HTR-8/SVneo (cell line): ENCODE measurements around the gene CDHR2.

Experiments
- DNase-seq: peaks from one replicate; pipeline ENCODE4 v3.0.0; 2011; ENCODE audit warnings: low spot score, mixed read lengths; ENCODE audit not compliant: insufficient read length
- FAIRE-seq: peaks from 2 replicates; lab custom pipeline; 2011; peaks lifted over from hg19 to GRCh38; lab: Jason Lieb, UNC

The CDHR2 gene

DNA sequence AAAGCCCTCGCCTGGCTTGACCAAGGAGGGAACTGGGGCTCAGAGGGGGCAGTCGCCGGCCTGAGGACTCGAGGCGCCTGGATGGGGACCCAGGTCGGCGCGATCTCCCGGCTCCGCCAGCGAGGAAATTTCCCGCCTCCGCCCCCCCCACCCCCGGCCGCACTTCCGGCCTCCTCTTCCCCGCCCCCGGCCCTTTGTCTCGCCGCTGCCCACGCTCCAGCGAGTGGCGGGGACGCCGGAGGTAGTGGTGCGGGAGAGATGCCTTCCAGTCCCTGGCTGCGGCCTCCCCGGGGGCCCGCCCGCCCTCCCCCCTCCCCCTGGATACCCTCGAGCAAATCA is 61.3 kb downstream of the CDHR2 start:
- FAIRE-seq (no peak), DNase-seq (no peak)

DNA sequence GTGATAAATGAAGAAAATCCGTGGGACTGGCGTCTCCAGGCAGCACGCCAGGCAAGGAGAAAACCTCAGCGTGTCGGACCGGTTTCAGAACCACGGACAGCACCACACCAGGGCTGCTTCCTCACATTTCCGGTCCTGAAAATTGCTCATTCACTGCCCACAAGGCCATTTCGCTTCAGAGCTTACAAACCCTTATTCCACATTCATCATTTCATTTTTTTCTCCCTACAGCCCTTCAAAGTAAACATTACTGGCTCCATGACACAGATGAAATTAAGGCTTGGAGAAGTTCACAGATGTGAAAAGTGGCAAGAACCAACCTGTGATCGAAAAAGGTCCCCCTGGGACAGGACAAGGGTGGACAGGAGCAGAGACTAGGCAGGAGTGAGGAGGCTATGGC is 62.3 kb downstream of the CDHR2 start:
- FAIRE-seq (no peak), DNase-seq (peak; percentile 69)

DNA sequence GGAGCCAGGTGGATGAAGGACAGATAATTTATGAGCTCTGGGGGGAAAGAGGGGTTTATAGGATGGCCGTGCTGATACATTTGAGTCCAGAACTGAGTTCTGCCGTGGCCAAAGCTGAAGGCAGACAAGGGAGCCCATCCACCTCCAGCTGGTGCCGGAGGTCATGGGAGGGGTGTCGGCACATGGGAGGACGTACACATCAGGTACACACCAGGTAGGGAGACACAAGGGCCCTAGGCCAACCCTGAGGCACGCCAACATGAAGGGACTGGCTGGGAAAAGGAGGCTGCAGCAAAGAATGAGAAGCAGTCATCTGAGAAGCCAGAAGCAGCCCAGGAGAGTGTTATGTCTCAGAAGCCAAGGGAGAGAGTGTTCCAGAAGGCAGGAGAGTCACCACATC is 62.9 kb downstream of the CDHR2 start:
- DNase-seq = no peak
- no peak for FAIRE-seq

DNA sequence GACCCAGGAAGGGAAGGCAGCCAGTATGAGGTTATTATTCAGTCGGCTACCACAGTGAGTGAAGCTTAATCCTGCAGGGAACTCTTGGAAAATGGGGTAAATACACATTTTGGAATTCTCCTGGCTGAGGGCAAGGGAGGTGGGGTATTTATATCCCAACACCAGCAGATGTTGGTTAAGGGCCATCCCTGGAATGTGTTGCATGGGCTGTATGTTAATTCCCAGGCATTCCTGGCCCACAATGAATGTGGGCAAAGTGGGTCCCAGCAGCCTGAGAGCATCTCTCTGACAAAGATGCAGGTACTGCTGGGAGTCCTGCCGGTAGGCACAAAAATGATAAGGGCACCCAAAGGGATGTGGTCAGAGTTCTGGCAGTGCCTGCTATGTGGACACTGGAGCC is 63.7 kb downstream of the CDHR2 start:
- DNase-seq (no peak), FAIRE-seq (no peak)

DNA sequence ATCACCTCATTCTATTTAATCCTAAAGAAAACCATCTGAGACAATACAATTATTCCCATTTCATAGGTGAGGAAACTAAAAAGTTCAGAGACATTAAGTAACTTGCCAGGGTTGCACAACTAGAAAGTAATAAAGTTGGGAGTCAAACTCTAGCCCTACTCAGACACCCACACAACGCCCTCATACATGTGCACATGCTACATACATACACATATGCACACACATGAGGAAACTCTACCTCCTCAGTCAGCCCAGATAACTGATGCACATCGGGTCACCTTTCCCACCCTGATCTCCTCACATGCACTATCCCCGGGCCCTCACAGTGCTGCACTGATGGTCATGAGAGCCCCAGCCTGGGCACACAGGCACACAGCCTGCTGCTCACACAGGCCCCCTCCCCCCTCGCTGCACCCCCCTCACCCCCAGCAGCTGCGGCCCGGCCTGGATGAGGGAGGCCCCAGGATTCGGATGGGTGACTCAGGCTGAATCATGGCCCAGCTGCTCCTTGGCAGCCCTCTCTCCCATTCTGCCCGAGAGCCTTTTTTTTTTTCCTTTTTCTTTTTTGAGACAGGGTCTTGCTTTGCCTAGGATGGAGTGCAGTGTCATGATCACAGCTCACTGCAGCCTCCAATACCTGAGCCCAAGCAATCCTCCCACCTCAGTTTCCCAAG is 65.8 kb downstream of the CDHR2 start:
- FAIRE-seq (no peak), DNase-seq (no peak)

DNA sequence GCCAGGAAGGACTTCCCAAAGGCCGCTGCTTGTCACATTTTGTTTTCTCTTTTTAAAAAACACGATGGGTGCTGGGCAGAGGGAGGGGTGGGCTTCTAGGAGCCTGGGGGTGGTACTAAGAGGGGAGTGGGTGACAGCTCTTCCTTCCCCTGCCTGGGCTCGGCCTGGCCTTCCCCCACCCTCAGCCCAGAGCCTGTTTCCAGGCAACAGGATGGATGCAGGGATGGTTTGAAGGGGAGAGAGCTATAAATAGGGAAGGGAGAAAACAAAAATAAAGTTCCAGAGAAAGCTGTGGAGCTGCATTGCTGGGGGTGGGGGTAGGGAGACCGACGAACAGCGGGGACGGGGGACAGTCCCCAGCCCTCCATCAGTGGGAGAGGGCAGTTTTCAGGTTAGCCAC is 67.4 kb downstream of the CDHR2 start:
- DNase-seq (no peak), FAIRE-seq (no peak)

DNA sequence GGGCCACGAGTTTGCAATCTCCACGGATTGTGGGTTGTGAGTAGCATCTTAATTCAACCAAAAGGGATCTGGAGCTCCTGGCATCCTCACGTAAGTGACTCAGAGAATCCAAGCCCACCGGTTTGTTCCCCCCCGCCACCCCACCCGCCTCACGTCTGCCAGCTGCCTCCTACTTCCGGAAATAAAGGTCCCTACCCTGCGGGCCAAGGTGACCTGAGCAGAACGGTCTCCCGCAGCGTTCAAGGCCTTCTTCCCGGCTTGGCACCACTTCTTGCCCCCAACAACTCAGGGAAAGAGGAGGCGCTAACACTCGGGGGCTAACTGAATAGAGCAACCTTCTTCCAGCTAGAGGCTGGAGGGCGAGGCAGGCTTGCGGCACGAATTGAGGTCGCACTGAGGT is 69.6 kb downstream of the CDHR2 start:
- DNase-seq (no peak), FAIRE-seq (no peak)

- DNase-seq = no peak
These were observed 70.0 kb downstream of the CDHR2 start for GRCh38 chr5:176619203-176619568.

DNA sequence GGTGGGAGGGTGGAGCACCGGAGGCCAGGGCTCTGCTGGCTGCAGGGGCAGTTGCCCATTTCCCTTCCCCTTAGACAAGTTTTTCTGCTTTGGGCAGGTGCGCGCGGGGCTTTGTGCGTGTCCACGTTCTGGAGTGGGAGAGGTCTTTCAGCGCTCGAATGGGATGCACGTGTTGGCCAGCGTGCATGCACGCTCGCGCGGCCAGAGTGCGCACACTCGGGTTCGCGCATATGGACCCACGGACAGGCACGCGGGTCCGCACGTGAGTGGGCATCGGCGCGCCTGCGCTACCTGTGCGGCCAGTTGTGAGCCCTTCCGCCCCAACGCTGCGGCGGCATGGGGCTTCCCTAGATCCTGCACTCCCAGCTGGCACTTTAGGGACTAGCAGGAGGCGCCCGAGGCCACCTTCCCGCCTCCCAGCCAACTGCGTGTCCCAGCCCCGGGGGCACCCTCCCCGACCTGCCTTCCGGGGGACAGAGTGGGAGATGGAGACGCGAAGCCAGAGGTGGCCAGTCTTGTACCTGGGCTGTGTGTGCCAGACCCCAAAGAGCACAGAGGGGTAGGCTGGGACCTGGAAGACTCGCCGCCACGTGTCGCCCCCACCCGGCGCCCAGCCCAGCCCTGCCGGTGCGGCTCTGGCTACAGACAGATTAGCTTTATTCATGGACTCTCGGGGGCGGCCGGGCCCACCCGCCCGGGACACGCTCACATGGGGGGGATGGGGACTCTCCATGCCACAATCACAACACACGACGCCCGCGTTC is 70.6 kb downstream of the CDHR2 start:
- DNase-seq = no peak
- FAIRE-seq = no peak

More at GRCh38 chr5:176619203-176619568, 70.0 kb downstream of the CDHR2 start:
- no peak for FAIRE-seq

DNA sequence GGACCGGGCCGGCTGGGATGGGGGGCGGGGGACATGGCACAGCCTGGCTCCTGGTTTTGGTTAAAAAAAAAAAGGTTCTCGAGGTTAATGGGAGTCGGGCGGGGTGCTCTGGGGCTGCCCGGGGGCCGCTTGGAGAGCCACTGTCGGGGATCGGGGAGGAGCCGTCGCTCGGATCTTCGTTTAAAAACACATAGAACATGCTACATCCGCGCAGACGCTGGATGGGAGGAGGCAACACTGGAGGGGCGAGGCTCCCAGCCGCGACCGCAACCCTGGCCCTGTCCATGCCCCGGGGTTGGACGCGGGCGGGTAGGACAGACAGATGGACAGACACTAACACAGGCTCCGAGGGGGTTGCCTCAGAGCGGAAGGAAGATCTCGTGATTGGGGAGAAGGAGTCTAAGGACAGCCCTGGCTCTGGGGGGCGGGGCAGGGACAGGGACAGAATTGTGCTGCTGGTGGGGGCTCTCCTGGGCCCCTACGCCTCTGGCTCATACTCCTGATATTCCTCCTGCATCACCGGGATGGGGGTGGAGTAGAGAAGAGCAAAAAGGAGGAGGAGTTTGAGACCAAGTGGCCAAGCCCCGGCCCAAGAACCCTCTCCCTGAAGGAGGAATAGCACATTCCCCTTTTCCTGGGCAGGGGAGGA is 71.3 kb downstream of the CDHR2 start:
- DNase-seq = no peak
- FAIRE-seq = no peak

DNA sequence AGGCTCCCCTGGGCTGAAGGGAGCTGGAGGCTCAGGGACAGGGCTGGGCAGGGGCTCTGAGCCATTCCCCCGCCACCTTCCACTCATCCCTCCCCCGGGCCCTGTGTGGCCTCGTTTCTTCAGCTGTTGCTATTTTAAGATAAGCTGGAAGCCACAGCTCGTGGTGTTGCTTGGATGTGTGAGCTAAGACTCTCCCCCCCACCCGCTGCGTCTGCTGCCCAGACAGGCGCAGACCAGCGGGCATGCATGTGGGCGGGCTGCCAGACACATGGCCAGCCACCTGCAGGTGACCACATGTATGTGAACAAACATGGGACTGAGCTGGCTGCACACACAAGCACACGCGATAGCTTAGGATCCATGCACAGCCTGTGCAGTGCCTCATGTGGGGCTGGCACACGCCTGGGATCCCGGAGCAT is 72.5 kb downstream of the CDHR2 start:
- DNase-seq = no peak

DNA sequence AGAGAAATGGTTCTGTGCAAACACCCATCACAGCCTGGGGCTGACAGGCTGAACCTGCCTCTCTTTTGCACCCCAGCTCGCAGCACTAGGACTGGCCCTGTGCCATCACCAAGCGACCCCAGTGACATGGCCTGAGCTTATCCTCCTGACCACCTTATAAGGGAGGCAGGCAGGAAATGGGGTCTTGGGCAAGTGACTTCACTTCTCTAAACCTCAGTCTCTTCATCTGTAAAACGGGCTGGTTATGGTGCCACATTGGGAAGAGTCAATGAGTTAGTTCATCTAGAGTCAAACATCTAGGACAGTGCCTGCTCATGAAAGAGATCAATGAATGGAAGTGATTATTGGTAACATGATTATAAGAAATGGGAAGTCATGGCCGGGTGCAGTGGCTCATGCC is 75.0 kb downstream of the CDHR2 start:
- DNase-seq (no peak), FAIRE-seq (no peak)

More for the DNA sequence above, 72.5 kb downstream of the CDHR2 start:
- no peak for FAIRE-seq

- DNase-seq = no peak
- no peak for FAIRE-seq
These were observed 75.8 kb downstream of the CDHR2 start for GRCh38 chr5:176624938-176625337.

DNA sequence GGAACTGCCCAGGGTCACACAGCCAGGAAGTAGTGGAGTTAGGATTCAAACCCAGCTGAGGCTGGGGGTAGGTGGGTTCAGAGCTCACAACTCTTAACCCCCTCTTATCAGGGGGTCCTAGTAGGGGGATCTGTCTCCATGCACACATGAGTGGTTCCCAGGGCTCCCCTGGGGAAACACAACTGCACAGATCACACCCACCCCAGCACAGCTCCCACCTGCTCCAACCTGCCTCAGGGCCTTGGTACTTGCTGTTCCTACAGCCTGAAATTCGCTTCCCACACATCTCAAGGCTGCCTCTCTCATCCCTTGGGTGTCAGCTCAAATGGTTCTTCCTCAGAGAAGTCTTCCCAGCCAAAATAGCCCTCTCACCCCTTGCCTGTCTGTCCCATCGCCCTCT is 76.4 kb downstream of the CDHR2 start:
- FAIRE-seq = no peak
- DNase-seq = no peak

GRCh38 chr5:176625966-176626875 is 77.1 kb downstream of the CDHR2 start:
- DNase-seq (no peak), FAIRE-seq (no peak)

- no peak for DNase-seq
- no peak for FAIRE-seq
These were observed 77.7 kb downstream of the CDHR2 start for GRCh38 chr5:176626876-176627236.

GRCh38 chr5:176627582-176627981 is 78.4 kb downstream of the CDHR2 start:
- FAIRE-seq (no peak), DNase-seq (no peak)

- FAIRE-seq (no peak), DNase-seq (no peak)
These were observed 79.5 kb downstream of the CDHR2 start for GRCh38 chr5:176628406-176629228.

GRCh38 chr5:176629317-176629852 is 80.2 kb downstream of the CDHR2 start:
- no peak for DNase-seq
- no peak for FAIRE-seq
